Measurements from ENCODE around the gene GPC3. TPM values are rescaled to one million over a fixed set of nuclear protein-coding genes. Genes with fewer than 3 reads are reported as not detected.

Gene GPC3
- polyA plus RNA-seq, 2 of the 4 experiments (the other 2 are of a cell fraction) = not detected

- FAIRE-seq = no peak
- POLR2A ChIA-PET = no interaction called here
- TF ChIP-seq KDM1A (IDR thresholded peaks at IDR 0.05; ENCODE audit: low read depth) = no peak
- no peak for TF ChIP-seq JUN (IDR thresholded peaks at IDR 0.05)
- TF ChIP-seq MAFK (IDR thresholded peaks at IDR 0.05; ENCODE audit: partially characterized antibody) = no peak
- TF ChIP-seq, protein P1, sequence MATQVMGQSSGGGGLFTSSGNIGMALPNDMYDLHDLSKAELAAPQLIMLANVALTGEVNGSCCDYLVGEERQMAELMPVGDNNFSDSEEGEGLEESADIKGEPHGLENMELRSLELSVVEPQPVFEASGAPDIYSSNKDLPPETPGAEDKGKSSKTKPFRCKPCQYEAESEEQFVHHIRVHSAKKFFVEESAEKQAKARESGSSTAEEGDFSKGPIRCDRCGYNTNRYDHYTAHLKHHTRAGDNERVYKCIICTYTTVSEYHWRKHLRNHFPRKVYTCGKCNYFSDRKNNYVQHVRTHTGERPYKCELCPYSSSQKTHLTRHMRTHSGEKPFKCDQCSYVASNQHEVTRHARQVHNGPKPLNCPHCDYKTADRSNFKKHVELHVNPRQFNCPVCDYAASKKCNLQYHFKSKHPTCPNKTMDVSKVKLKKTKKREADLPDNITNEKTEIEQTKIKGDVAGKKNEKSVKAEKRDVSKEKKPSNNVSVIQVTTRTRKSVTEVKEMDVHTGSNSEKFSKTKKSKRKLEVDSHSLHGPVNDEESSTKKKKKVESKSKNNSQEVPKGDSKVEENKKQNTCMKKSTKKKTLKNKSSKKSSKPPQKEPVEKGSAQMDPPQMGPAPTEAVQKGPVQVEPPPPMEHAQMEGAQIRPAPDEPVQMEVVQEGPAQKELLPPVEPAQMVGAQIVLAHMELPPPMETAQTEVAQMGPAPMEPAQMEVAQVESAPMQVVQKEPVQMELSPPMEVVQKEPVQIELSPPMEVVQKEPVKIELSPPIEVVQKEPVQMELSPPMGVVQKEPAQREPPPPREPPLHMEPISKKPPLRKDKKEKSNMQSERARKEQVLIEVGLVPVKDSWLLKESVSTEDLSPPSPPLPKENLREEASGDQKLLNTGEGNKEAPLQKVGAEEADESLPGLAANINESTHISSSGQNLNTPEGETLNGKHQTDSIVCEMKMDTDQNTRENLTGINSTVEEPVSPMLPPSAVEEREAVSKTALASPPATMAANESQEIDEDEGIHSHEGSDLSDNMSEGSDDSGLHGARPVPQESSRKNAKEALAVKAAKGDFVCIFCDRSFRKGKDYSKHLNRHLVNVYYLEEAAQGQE (IDR thresholded peaks at IDR 0.05) = no peak
- no peak for TF ChIP-seq ZC3H11A (IDR thresholded peaks at IDR 0.05)
- TF ChIP-seq NR3C1 (IDR thresholded peaks at IDR 0.05) = no peak
- TF ChIP-seq FOXS1 (CRISPR knock-in tag; IDR thresholded peaks at IDR 0.05) = no peak
- TF ChIP-seq HEYL (CRISPR knock-in tag; IDR thresholded peaks at IDR 0.05) = no peak
- TF ChIP-seq HMGXB4 (CRISPR knock-in tag; IDR thresholded peaks at IDR 0.05; ENCODE audit: borderline replicate concordance) = no peak
- TF ChIP-seq RFX5 (IDR thresholded peaks at IDR 0.05) = no peak
- TF ChIP-seq, protein P2, sequence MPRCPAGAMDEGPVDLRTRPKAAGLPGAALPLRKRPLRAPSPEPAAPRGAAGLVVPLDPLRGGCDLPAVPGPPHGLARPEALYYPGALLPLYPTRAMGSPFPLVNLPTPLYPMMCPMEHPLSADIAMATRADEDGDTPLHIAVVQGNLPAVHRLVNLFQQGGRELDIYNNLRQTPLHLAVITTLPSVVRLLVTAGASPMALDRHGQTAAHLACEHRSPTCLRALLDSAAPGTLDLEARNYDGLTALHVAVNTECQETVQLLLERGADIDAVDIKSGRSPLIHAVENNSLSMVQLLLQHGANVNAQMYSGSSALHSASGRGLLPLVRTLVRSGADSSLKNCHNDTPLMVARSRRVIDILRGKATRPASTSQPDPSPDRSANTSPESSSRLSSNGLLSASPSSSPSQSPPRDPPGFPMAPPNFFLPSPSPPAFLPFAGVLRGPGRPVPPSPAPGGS (IDR thresholded peaks at IDR 0.05) = no peak
- TF ChIP-seq, protein P3, sequence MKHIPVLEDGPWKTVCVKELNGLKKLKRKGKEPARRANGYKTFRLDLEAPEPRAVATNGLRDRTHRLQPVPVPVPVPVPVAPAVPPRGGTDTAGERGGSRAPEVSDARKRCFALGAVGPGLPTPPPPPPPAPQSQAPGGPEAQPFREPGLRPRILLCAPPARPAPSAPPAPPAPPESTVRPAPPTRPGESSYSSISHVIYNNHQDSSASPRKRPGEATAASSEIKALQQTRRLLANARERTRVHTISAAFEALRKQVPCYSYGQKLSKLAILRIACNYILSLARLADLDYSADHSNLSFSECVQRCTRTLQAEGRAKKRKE (CRISPR knock-in tag; IDR thresholded peaks at IDR 0.05; ENCODE audit: low read depth) = no peak
- no peak for TF ChIP-seq CHD4 (IDR thresholded peaks at IDR 0.05; ENCODE audit: borderline replicate concordance)
- TF ChIP-seq ESRRA (IDR thresholded peaks at IDR 0.05; ENCODE audit: borderline replicate concordance, low read length) = no peak
- no peak for TF ChIP-seq MAZ (IDR thresholded peaks at IDR 0.05; ENCODE audit: borderline replicate concordance, low read depth, low read length)
- TF ChIP-seq RCOR1 (IDR thresholded peaks at IDR 0.05; ENCODE audit: low read depth, low read length) = no peak
- ATAC-seq = no peak
- Histone ChIP-seq H3K4me1 (no peaks in the 10 kb centered on the region), H3K27ac (no peak overlapping the region), H3K9me3 (no peaks in the 10 kb centered on the region), H3K4me3 (no peak overlapping the region), H3K4me2 (no peak overlapping the region)
- DNase-seq (ENCODE audit: low read depth in 1 of 2, low spot score in 1 of 2) = no peak
- 64% methylated on average over 2 of the region's 2 CpGs for WGBS (ENCODE audit: missing lambda C conversion rate)
- CTCF ChIA-PET = interaction anchor here (0.7 kb wide), 1 partner anchor 25 kb away, joined by 3 read pairs; no protein-coding TSS in a partner anchor
Observed at GRCh38 chrX:133864236-133864635, 121.2 kb downstream of the GPC3 start.

DNA sequence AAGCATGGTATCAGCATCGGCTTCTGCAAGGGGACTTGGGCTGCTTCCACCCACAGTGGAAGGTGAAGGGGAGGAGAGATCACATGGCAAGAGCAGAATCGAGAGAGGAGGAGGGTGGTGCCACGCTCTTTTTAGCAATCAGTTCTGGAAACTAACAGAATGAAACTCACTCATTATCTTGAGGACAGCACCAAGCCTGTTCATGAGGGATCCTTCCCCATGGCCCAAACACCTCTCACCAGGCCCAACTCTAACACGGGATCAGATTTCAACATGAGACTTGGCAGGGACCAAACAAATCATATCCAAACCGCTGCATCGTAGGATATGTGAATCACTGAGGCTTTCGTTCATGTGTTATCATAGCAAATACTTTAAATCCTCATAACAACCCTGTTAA lies 125.5 kb downstream of the GPC3 start:
- WGBS (ENCODE audit: missing lambda C conversion rate) = 35% methylated on average over 7 of the region's 7 CpGs
- DNase-seq (ENCODE audit: low read depth in 1 of 2, low spot score in 1 of 2) = no peak
- Histone ChIP-seq H3K9me3 (no peaks in the 10 kb centered on the region), H3K4me3 (no peak overlapping the region), H3K4me2 (no peak overlapping the region), H3K27ac (no peak overlapping the region), H3K4me1 (no peaks in the 10 kb centered on the region)
- FAIRE-seq = no peak
- ATAC-seq = no peak
- POLR2A ChIA-PET = no interaction called here
- TF ChIP-seq CEBPB (IDR thresholded peaks at IDR 0.05) = no peak
- no peak for TF ChIP-seq HMGXB4 (CRISPR knock-in tag; IDR thresholded peaks at IDR 0.05; ENCODE audit: borderline replicate concordance)
- no peak for TF ChIP-seq PHF8 (IDR thresholded peaks at IDR 0.05; ENCODE audit: borderline replicate concordance, low read depth)
- TF ChIP-seq SREBF2 (IDR thresholded peaks at IDR 0.05) = no peak
- no peak for TF ChIP-seq POLR2AphosphoS2 (conservative IDR thresholded peaks at IDR 0.05; ENCODE audit: low read length)
- no peak for TF ChIP-seq JUNB (IDR thresholded peaks at IDR 0.05)
- no peak for TF ChIP-seq CTCF (IDR thresholded peaks at IDR 0.05)
- TF ChIP-seq SMC3 (IDR thresholded peaks at IDR 0.05) = no peak
- no peak for TF ChIP-seq EHMT2 (IDR thresholded peaks at IDR 0.05; ENCODE audit: low read depth)
- TF ChIP-seq ZC3H11A (IDR thresholded peaks at IDR 0.05) = no peak
- no peak for TF ChIP-seq TP53 (CRISPR knock-in tag; IDR thresholded peaks at IDR 0.05)
- TF ChIP-seq ZSCAN20 (CRISPR knock-in tag; IDR thresholded peaks at IDR 0.05) = no peak
- TF ChIP-seq RFX5 (IDR thresholded peaks at IDR 0.05) = no peak
- TF ChIP-seq BHLHE40 (IDR thresholded peaks at IDR 0.05; ENCODE audit: low read depth, low read length) = no peak
- CTCF ChIA-PET = no interaction called here
